Adrenal gland (tissue), 5 donors: ENCODE measurements around the gene GALNT11.

Experiments used
- POLR2A ChIP-seq, 2 donors: fragments of 450-650 bp; IDR thresholded peaks; one replicate each; pipeline ENCODE4 v1.6.1; 2017; ENCODE audit warnings: antibody characterized with exemption in 2 of 2, mild to moderate bottlenecking in 2 of 2, moderate library complexity in 1 of 2
- TF ChIP-seq, protein P1 (sequence below), 6 experiments: fragments of 450-650 bp in 4 of 6; fragments of 200-600 bp in 2 of 6; sonication (generic) in 1 of 6; IDR thresholded peaks; 1 replicate in 5 of 6; 2 replicates in 1 of 6; pipeline versions ENCODE4 v1.5.1 to v1.8.0; 2016 to 2021; ENCODE audit warnings: antibody characterized with exemption in 6 of 6, mild to moderate bottlenecking in 2 of 6, moderate library complexity in 1 of 6
- donor health status: DM: no; HTN: no; CAD: no.

DNA sequence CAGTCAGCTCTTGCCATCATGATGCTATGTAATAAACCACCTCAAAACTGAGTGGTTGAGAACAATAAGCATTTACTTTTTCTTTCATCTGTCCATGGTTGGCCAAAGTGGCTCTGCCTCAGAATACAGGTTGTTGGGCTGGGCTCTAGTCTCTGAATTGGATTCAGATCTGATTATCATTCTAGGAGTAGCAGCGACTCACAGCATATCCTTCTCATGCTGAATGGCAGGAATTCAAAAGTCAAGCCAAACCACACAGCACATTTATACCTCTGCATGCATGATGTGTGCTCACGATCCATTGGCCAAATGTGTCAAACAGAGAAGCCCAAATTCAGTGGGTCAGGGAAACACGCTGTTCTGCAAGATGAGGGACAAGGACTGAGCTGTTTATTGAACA lies 13.6 kb upstream of the GALNT11 start:
- no peak for TF ChIP-seq POLR2A (IDR thresholded peaks at IDR 0.05)
- TF ChIP-seq, protein P1, sequence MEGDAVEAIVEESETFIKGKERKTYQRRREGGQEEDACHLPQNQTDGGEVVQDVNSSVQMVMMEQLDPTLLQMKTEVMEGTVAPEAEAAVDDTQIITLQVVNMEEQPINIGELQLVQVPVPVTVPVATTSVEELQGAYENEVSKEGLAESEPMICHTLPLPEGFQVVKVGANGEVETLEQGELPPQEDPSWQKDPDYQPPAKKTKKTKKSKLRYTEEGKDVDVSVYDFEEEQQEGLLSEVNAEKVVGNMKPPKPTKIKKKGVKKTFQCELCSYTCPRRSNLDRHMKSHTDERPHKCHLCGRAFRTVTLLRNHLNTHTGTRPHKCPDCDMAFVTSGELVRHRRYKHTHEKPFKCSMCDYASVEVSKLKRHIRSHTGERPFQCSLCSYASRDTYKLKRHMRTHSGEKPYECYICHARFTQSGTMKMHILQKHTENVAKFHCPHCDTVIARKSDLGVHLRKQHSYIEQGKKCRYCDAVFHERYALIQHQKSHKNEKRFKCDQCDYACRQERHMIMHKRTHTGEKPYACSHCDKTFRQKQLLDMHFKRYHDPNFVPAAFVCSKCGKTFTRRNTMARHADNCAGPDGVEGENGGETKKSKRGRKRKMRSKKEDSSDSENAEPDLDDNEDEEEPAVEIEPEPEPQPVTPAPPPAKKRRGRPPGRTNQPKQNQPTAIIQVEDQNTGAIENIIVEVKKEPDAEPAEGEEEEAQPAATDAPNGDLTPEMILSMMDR (IDR thresholded peaks at IDR 0.05) = no peak
